ENCODE results near the gene DNMT3B.
"Not testable (repeated sequence)": the region's sequence is repeated elsewhere in the genome, so short reads cannot be mapped to it uniquely, and the experiment has no call there.

The DNMT3B gene

GRCh38 chr20:32761831-32762753 lies at the start of gene DNMT3B:
DNMT3B (plus strand) TSS chr20:32762385; CDS start chr20:32780324, 17,939 bp downstream.
- peak; percentile 20 to 25 for DNase-seq

DNA sequence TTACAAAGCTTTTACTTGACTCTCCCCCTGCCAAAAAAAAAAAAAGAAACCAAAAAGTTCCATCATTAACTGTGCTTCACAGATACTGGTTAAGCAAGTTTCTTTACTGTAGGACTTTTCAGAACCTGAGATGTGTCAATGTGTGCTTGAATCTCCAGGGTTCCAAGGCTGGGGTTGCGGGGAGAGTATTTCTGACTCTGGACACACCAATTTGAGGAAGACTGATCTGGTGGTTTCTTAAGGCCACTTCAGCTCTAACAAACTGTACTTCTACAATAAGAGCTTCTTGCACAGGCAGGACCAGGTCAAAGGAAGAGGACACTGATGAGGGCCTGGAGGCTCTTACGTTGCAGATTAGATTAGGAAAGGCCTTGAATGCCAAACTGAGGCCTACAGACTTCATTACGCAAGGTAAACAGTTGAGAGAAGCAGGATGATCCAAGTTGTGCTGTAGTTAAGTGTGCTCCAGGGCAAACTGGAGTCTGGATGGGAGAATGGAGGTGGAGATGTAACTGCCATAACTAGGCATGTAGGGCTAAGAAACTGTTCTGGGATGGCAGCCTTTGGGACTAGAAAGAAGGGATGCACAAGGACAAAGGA lies 43.3 kb upstream of the DNMT3B start:
- DNase-seq: no peak

DNA sequence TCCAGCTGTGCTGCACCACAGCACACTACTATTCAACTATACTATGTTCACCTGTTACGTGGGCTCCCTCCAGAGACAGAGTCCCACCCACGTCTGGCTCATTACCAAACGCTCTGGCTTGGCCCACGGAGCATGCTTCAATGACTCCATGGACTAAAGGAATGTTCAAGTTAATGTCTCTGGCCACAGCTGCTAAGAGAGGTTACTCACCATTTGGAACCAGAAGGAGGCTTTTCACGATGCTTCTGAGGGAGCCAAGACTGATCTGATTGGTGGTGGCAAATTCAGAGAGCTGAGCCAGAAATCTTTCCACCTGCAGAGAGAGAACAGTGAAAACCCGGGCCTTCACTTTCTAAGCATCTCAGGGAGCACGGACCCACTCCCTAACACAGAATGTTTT lies 34.5 kb upstream of the DNMT3B start:
- no peak for DNase-seq

DNA sequence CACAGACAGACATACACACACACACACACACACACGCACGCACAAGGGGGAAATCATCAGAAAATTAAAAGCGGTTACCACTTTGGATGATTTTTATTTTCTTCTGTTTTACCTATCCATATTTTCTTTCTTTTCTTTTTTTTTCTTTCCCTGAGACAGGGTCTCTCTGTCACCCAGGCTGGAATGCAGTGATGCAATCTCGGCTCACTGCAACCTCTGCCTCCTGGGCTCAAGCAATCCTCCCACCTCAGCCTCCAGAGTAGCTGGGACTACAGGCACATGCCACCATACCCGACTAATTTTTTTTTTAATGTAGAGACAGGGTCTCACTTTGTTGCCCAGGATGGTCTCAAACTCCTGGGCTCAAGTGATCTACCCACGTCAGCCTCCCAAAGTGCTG lies 33.8 kb upstream of the DNMT3B start:
- not testable (repeated sequence) for DNase-seq

DNA sequence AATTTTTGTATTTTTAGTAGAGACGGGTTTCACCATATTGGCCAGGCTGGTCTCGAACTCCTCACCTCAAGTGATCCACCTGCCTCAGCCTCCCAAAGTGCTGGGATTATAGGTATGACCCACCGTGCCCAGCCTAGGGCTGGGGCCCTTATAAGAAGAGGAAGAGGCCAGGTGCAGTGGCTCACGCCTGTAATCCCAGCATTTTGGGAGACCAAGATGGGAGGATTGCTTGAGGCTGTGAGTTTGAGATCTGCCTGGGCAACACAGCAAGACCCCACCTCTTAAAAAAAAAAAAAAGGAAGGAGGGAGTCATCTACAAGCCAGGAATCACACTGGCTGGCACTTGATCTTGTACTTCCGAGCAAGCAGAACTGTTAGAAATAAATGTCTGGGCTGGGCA lies 32.9 kb upstream of the DNMT3B start:
- not testable (repeated sequence) for DNase-seq

DNA sequence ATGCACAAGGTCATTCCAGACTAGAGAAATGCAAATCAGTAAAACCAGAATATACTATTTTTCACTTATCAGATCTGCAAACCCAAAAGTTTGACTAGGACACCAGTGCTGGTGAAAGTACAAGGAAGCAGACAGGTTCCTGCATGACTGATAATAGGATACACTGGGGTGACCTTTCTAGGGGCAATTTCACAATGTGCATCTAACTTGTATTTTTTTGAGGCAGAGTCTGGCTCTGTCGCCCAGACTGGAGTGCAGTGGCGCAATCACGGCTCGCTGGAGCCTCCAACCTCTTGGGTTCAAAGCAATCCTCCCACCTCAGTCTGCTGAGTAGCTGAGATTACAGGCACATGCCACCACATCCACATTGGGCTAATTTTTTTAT lies 30.3 kb upstream of the DNMT3B start:
- DNase-seq: peak; percentile 70 to 74

GRCh38 chr20:32737371-32738223 lies 24.6 kb upstream of the DNMT3B start:
- DNase-seq: no peak

DNA sequence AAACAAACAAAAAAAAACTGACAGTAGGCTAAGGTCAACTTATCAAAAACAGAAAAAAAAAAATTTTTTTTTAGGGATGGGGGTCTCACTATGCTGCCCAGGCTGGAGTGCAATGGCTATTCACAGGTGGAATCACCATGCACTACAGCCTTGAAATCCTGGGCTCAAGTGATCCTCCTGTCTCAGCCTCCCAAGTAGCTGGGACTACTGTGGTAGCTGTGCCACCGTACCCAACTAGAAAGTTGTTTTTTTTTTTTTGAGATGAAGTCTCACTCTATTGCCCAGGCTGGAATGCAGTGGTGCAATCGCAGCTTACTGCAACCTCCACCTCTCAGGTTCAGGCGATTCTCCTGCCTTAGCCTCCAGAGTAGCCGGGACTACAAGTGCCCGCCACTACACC lies 21.0 kb upstream of the DNMT3B start:
- DNase-seq: no peak

GRCh38 chr20:32742322-32743236 lies 19.6 kb upstream of the DNMT3B start:
- no peak for DNase-seq

GRCh38 chr20:32743237-32744112 lies 18.7 kb upstream of the DNMT3B start, which contains the start of gene COMMD7:
COMMD7 (minus strand) TSS chr20:32743467; CDS start chr20:32743391, 76 bp downstream.
- DNase-seq: peak; percentile 32 to 50

DNA sequence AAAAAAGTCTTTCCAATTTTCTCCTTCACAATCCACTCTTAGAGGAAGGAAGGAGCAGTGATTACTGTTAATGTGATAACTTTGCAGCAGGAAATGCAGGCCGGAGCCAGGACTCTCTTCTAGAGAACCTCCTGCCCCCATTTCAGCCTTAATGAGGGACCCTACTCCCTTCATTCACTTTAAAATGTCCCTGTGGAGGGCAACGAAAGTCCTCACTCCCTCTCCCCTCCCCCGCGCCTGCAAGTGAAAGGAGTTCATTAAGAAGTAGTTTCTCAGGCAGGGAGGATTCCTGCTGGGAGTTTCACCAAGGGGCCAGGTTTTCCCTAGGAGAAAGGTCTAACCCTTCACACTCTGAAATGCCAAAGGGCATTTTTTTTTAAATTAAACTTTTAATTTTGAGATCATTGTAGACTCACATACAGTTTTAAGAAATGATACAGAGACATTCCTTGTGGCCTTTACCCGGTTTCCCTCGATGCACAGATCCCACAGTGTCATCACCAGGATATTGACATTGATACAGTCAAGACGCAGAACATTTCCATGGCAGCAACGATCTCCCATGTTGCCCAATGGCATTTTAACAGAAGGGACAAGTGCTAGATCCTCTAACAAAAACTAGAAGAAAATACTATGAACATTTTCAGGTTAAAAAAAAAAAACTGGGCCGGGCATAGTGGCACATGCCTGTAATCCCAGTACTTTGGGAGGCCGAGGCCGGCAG lies 12.1 kb upstream of the DNMT3B start:
- DNase-seq: no peak

GRCh38 chr20:32751293-32751692 lies 10.9 kb upstream of the DNMT3B start:
- no peak for DNase-seq

DNA sequence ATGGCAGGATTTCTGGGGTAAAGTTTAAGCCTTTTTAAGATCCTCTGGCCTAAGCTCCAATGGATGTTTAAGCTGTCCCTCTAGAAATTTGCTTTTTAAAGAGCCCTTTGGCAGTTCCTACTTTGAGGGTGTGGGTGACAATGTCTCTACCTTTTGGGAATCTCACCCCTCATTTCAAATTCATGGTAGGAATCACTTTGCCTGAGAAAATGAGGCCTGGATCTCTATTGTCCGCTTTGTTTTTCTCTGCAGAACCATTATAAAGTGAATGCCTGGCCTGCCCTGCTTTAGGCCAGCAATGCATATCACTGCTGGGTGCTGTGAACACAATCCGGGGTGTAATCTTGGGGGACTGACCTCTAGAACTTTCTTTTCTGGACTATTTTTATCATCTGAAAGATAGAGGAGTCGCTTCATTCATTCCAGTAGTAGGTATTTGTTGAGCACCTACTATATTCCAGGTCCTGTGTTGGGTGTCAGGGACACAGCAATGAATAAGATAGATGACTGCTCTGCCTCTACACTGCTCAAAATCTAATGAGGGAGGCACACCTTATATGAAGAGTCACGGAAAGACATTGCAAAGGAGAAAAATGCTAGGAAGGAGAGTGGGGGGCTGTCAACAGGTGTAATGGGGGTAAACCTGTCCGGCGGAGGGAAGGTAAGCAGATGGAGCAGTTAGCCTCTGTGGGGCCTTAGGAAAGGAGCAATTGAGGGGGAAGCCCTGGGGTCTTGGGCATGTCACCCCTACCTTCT lies 10.3 kb upstream of the DNMT3B start:
- no peak for DNase-seq

DNA sequence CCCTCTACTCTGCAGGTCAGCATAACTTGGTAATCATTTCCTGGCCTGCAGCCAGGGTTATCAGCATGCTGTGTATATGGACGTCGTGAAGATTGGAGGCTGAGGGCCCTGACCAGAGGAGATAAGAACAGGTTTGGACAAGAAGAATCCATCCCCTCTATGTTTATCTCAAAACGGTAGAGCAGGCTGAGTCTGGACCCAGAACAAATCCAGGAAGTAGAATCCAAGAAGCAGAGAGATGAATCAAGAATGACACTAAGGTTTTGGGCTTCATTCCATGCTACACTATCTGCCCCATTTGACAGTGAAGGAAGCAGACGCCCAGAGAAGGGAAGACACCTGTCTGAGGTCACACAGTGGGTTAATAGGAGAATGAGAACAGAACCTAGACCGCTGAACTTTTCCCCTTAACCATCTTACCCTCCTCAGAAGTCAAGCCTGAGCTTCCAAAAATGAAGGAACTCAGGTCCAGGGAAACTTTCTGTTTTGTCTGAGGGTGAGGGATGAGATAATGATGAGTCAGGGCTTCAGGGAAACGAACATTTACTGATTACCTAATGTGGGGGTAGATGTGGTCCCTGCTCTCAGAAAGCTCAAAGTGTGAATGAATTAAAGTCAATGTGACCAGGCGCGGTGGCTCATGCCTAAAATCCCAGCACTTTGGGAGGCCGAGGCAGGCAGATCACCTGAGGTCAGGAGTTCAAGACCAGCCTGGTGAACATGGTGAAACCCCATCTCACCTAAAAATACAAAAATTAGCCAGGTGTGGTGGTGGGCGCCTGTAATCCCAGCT lies 9.5 kb upstream of the DNMT3B start:
- DNase-seq: no peak

DNA sequence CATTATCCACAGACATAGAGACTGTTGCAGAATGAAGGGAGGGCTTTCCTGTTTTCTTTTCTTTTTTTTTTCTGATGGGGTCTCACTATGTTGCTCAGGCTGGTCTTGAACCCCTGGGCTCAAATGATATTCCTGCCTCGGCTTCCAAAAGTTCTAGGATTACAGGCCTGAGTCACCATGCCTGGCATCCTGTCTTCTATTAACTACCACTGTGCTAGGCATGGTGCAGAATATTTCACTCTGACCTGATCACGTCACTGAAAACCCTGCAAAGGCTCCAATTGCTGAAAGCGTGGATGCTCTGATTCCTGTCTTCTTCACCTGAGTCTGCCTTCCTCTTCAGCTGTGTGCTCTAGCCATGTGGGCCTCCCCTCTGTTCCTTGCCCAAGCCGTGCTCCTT lies 8.5 kb upstream of the DNMT3B start:
- DNase-seq: no peak

GRCh38 chr20:32756156-32756555 lies 6.0 kb upstream of the DNMT3B start:
- DNase-seq: no peak

DNA sequence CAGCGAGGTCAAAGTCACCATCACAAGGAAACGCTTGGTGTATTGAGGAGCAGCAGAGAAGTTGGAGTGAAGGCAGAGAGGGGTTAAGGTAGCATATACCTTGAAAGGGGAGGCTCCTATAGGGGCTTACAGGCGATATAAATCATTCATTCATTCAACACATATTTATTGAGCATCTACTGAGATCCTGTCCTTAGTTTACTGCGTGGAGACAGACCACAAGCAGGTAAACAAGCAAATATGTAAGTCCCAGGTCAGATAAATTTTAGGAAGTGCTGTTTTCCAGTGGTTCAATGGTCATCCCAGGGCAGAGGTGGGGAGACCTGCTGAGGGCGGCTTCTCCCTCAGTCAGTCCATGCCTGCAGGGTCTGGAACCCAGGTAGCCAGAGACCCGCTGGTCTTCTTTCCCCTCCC lies 761 bp upstream of the DNMT3B start:
- DNase-seq: no peak

DNA sequence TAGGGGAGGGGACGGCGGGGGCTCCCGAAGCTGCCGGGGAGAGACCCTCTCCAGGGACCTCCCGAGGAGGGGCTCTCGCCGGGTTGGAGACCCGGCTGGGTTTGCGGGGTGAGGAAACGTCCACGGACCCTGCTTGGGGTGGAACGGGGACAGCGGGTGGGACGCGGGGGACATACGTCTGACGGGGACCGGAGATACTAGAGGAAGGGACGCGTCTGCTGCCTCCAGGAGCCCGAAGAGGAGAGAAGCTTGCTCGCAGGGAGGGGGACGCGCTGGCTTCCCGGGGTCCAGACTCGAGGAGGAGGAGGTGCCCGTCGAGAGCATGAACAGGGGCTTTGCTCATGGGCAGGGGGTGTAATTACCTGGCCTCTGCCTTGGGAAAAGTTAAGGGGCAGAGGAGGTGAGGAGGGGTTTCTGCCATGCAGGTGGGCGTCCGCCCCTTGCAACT lies 593 bp downstream of the DNMT3B start:
- DNase-seq: no peak

Measured in AML-193 (cell line).